ENCODE measurements around the gene MGMT.

DNA sequence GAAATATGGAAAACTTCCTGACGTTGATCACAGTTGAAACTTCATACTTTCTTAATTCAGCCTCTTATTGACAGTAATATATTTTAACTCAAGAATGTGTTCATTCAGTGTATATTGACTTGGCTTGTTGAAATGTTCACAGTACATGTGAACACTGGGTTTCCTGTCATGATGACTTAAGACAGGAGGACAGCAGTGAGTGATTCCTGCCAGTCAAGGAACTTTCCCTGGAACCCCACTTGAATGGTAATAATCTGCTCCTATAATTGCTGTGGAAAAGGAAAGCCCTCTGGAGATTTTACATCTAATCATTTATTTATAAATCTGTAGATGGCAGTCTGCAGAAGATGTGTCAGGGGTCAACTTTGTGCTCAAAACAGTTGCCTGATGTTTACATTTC is 216.5 kb downstream of the MGMT start:
- TF ChIP-seq, protein P1, sequence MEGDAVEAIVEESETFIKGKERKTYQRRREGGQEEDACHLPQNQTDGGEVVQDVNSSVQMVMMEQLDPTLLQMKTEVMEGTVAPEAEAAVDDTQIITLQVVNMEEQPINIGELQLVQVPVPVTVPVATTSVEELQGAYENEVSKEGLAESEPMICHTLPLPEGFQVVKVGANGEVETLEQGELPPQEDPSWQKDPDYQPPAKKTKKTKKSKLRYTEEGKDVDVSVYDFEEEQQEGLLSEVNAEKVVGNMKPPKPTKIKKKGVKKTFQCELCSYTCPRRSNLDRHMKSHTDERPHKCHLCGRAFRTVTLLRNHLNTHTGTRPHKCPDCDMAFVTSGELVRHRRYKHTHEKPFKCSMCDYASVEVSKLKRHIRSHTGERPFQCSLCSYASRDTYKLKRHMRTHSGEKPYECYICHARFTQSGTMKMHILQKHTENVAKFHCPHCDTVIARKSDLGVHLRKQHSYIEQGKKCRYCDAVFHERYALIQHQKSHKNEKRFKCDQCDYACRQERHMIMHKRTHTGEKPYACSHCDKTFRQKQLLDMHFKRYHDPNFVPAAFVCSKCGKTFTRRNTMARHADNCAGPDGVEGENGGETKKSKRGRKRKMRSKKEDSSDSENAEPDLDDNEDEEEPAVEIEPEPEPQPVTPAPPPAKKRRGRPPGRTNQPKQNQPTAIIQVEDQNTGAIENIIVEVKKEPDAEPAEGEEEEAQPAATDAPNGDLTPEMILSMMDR (IDR thresholded peaks at IDR 0.05): no peak
- no peak for TF ChIP-seq POLR2AphosphoS5 (IDR thresholded peaks at IDR 0.05)
- TF ChIP-seq EP300 (IDR thresholded peaks at IDR 0.05): no peak
- TF ChIP-seq POLR2A (IDR thresholded peaks at IDR 0.05): no peak
